Stimulated activated CD4-positive, alpha-beta T cell treated with anti-CD3 and anti-CD28 coated beads, Interleukin-12 subunit alpha, Interleukin-12 subunit beta, amount 100 ng/mL, for 48 hours (primary cell): ENCODE data around the gene TMEM63C.
"Not testable (repeated sequence)": the region's sequence is repeated elsewhere in the genome, so short reads cannot be mapped to it uniquely, and the experiment has no call there.

Experiments used
- DNase-seq, 3 donors: peaks; one replicate each; pipeline ENCODE4 v3.0.0-alpha.2; 2020; ENCODE audit warnings: low read depth in 2 of 3, low spot score in 1 of 3

TMEM63C gene

DNA sequence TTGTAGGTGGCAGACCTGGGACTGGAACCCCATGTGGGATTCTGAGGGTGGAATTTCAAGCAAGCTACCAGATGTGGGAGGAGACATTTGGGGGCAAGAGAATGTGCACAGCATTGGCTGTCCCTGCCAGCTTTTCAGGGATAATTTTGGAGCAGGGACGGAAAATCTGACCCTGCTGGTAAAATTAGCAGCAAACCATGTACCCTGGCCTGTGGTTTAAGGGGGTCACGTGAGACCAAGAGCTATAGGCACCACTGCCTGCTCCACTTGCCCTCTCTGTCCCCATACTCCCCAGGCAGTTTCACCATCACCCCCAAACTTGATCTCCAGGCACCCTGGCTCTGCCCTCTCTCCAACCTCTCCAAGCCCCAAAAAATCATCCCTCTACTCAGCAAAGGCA lies 26.5 kb upstream of the TMEM63C start:
- DNase-seq, result no peak

DNA sequence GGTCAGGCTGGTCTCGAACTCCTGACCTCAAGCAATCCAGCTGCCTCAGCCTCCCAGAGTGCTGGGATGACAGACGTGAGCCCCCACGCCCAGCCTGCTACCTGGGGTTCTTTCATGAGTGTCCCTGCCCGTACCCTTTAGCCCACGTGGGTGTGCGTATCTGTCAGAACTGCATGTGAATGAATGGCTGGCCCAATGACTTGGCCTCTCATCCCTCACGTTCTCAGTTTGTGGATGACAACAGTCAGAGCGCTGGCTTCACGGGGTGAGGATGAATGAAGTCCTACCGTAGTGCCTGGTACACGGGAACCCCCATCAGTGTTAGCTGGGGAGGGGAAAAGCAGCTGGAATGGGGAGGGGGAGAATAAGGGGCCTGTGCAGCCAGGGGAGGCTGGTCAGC lies 23.9 kb upstream of the TMEM63C start:
- no peak for DNase-seq

DNA sequence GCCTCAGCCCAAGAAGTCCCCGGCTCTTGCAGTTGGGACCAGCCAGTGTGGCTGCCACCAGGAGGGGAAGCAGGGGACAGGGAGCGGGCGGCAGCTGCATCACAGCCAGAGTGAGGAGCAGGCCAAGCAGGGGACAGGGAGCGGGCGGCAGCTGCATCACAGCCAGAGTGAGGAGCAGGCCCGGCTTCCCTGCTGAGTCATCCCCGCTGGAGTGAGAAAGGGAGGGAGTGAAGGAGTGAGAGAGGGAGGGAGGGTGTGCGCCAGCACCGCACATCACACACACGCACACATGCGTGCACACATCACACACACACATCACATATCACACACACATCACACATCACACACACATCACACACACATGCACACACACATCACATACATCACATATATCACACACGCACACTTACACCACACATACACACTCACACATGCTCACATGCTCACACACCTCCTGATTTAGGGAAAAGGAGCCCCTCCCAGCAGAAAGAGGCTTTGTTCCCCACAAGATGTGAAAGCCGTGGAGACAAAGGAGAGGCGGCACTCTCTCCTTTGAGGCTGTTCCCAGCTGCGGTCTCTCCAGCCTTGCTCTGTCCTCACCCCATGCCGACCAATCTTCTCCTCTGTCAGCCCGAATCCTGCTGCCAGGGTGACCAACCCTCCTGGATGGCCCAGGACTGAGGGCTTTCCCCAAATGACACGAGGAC lies 23.3 kb upstream of the TMEM63C start:
- no peak for DNase-seq

DNA sequence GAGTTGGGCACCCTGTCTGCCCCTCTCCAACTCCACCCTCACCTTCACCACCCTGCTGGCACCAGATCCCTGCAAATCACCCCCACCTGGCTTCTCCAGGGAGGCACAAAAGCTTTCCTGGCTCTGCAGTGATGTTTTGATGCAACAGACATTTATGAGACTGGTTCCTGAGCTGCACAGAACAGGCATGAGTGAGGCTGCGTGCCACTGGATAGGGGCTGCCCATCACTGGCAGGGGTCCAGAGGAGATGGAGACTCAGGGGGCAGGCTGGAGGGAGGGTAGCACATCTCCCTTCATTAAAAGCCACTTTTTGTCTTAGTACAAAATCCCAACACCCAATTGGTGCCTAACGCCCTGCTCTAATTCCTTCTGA lies 22.7 kb upstream of the TMEM63C start:
- DNase-seq, result no peak

- DNase-seq, result no peak
These were observed 20.6 kb upstream of the TMEM63C start for GRCh38 chr14:77161011-77161410.

DNA sequence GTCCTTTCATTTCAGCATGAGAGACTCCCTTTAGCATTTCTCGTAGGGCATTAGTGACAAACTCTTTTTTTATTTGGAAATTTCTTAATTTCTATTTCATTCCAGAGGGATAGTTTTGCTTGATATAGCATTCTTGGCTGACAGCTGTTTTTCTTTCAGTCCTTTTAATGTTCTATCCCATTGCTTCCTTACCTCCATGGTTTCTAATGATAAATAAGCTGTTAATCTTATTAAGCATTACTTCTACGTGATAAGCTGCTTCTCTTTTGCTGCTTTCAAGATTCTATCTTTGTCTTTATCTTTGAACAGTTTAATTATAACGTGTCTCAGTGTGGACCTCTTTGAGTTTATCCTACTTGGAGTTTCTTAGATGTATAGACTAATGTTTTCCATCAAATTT lies 11.6 kb upstream of the TMEM63C start:
- DNase-seq, result no peak

DNA sequence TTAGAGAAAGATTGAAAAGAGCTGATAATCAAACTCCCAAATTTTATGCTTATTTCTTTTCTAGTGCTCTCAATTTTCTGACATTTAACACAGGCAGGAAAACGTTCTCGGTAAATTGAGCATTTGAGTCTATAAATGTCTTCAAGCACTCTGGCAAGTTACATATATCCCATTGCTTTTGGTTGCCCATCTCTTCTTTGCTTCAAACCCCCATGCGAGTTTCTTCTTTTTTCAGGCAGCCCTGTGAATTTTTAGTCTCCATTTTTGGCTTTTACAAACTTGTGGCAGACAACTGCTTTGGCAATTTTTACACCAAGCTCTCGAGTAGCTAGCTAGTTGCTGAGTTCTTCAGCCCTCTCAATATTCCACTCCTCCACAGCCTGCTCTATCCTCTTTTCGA lies 8.7 kb upstream of the TMEM63C start:
- DNase-seq, result no peak

DNA sequence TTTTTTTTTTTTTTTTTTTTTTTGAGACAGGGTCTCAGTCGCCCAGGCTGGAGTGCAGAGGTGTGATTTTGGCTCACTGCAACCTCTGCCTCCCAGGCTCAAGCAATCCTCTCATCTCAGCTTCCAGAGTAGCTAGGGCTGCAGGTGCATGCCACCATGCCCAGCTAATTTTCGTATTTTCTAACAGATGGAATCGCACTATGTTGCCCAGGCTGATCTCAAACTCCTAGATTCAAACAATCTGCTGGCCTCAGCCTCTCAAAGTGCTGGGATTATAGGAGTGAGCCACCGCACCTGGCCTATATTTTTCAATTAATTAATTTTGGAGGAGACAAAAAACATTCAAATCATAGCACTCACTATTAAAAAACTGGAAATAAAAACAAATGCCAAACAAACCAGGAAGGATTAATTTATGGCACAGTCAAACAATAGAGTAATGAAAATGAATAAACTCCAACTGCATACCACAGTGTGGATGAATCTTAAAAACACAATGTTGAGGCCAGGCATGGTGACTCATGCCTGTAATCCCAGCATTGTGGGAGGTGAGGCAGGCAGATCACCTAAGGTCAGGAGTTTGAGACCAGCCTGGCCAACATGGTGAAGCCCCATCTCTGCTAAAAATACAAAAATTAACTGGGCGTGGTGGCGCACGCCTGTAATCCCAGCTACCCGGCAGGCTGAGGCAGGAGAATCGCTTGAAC lies 7.5 kb upstream of the TMEM63C start:
- DNase-seq, result not testable (repeated sequence)

GRCh38 chr14:77175843-77176242 lies 5.8 kb upstream of the TMEM63C start:
- no peak for DNase-seq

DNA sequence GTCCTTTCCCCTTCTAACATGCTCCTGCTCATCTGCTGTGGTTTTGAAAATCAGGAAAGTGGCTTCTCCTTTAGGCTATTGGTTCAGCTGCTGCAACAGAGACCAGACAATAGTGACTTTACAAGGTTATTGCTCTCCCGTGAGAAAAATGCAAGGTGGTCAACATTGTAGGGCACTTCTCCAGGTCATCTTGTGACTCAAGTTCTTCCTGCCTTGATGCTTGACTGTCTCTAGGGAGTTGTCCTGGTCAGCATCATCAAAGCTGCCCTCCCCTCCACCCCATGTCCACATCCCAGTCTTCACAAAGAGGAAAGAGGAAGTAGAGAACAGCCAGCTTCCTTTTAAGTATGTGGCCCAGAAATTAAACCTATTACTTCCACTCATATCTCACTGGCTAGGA lies 3.9 kb upstream of the TMEM63C start:
- no peak for DNase-seq

DNA sequence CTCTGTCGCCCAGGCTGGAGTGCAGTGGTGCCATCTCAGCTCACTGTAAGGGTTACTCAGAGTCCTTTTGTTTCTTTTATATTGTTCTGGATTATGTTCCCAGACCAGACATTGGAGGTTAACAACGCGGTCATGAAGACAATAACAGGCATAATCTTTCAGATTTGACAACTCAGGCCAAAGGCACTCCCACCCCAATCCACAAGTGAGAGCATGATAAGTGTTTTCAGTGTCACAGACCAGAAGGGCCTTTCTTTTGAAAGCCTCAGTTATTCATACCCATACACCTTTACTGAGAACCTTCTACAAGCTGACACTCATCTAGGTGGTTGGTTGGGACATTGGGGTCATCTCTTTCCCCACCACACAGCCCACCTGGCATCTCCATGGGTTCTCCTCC lies 2.9 kb upstream of the TMEM63C start:
- DNase-seq, result no peak

DNA sequence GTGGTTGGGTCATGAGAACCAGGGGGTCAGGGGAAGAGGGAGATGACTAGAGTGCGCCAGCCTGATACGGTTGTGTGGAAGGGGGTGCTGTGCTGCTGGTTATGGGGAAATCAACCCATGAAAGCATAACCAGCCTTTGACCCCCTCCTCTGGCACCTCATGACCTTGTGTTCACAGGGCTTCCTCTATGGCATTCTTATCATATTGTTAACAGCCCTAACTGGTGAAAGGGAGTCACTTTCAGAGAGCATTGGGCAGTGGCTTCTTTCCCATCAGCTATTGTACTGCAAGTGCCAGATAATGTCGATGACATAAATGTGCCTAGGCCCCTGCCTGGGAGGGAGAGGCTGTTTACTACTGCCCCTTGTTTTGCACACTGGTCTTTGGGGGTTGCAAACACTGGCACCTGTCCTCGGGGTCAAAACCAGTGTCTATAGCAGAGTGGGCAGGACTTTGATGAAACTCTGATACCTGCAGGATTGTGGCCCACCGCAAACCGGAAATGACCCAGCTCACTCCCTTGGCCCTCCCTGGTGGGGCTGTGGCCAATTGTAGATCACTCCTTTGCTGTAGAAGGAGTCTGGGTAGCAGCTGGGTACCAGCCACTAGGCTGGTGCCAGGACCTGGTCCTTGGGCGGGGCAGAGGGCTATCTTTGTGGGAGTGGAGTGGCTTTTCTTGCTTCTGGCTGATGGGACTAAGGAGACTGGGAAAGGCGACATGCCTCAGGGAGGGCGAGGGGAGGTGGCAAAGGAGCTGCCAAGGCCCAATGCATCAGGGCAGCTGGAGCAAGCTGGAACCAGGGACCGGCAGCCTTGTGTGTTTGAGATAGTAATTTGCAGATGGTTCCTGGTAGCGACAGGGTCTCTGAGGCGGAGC lies 634 bp upstream of the TMEM63C start:
- DNase-seq, result no peak

- no peak for DNase-seq
These were observed 2.3 kb downstream of the TMEM63C start for GRCh38 chr14:77183896-77184295.

DNA sequence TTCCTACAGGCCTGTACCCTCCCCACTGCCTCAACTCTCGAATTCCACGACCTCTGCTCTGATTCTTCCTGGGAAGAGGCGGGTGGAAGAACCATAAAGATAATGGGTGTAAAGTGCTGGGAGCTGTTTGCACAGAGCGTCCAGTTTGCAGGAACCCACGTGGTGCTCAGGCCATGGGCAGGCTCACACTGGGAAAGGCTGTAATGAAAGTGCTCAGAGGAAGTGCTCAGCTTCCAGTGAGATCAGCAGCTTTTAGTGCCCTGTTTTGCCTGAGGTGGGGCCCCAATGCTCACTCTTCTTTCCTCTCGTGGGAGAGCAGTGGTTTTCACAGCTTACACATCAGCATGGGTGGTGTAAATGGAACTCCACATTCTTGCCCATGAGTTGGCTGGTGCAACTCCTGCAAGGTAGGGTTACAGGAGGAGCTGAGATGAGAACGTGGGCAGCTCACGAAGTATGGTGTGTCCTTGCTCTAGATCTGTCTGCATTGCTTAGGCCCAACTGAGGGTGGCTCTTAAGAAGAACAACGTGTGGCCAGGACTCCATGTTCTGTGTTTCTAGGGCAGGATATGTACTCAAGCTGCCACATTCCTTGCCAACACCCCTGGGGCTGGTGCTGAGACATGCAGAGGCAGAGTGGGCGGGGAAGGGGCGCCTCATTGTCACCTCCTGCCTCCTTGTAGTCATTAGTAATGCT lies 2.9 kb downstream of the TMEM63C start:
- no peak for DNase-seq

DNA sequence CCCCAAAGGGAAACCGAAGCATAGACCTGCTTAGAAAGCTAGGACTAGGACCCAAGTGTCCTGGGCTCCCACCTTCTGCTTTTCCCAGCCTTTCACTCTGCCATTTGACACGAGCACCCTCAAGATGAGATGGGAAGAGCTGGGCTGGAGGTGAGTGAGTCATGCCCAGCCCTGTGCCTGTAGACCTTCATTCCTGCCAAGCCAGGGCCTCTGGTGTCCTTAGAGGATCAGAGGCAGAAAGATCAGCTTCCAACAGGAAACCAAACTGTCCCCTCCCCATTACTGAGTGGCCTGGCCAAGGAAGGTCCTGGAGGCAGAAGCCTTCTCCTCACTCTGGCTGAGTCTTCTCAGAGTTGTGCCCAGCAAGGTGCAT lies 3.5 kb downstream of the TMEM63C start:
- no peak for DNase-seq

DNA sequence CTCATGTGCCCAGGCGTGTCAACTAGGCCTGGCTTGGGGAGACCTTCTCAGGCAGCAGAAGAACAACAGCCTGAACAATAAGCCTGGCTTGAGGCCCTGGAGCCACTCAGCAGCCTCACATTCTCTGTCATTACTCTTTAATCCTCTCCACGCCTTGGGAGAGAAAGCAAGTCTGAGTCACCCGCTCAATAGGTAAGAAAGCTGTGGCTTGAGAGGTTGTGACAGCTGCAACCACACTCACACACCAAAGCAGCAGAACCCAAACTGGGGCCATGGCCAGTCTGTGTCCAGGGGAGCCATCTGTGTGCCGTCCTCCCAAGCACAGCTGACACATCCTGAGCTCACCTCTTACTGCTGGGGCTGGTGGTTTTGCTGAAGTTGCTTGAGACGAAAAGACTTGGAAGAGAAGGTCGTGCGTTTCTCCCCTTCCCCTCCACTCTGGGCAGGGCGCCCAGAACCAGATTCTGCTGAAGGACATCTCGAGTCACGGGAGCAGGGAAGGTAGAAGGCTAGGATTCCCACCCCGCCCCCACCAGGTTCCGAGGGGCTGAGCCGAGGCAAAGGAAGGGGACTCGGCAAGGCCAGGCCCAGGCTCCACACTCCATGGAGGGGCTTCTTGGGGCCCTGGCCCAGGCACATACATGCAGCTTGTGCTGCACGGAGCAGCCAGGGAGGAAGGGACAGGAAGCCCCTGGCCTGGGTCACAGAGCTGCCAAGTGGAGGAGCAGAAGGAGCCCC lies 5.5 kb downstream of the TMEM63C start:
- DNase-seq, result no peak

DNA sequence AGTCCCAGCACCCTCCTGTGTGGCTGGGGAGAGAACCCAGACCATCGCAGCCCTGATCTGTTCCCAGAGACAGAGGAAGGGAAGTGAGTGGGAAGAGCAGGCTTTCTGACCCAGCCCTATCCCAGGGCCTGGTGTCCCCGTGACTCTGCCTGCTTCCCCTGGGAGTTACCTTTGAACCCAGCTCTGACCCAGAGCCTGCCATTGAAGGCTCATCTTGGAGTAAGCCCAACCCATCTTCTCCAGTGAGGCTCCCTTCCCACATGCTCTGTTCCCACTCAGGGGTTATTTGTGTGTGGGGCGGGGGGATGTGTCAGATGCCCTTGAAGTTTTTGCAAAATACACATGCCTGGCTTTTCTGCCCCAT lies 6.0 kb downstream of the TMEM63C start:
- no peak for DNase-seq

DNA sequence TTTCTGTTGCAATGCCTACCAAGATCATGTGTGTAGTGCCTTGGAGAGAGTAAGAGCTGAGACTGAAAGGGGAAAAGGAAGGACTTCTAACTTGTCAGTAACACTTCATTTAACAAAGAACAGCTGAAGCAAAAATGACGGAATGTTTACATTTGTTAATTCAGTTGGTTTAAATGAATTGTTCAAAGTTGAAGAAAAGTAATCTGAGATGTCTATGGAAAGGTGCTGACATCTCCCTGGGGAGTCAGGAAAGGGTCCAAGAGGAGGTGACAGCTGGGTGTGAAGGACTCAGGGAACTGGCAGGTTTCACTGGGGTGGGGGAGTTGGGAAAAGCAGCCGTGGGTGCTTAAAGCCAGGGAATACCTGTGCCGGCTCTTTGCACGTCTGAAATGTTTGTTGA lies 7.9 kb downstream of the TMEM63C start:
- no peak for DNase-seq

DNA sequence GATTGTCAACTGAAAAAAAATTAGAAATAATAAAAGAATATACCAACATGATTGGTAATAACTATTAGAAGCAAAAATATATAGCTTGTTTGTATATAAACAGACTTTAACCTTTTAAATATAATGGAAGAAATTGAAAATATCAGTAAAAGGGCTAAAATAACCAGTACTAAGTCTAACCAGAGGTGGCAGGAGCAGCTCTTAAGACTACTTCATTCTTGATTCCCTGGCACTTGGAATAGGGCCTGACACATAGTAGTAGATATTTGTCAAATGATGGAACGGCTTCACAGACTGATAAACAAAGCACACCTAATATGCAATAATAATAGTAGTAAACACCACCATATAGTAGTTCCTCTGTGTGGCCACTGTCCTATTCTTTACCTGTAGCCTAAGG lies 9.4 kb downstream of the TMEM63C start:
- DNase-seq, result no peak

GRCh38 chr14:77194706-77195105 lies 13.1 kb downstream of the TMEM63C start:
- DNase-seq, result no peak

DNA sequence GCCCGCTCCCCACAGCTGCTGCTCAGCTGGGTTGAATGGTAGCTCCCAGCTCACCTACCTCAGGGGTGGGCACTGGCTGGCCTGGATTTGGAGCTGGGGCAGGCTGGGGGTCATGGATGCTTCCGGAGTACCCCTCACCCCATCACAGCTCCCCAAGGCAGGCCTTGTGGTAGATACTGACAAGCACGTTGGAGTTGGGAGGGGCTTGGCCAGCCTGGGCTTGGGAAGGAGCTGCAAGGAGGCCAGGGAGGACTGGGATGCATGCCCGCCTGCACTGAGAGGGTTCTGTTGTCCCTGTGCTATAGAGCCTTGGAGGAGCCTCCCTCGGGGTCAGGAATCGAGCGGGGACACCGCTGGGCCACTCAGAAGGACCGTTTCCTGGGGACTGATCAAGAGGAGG lies 14.2 kb downstream of the TMEM63C start:
- no peak for DNase-seq
